GM12865 (cell line): Measurements from ENCODE around the gene MRM2.

Source experiments
- DNase-seq: peaks from one replicate; pipeline ENCODE4 v3.0.0; 2010; ENCODE audit warnings: low read depth
- H3K4me3 ChIP-seq: 2 replicates; pipeline ENCODE4 v1.5.1; 2011; ENCODE audit warnings: mild to moderate bottlenecking, low read depth, low read length, control low read depth
- CTCF ChIP-seq: IDR thresholded peaks from 2 replicates; pipeline ENCODE4 v1.5.1; 2011; ENCODE audit warnings: low read length, control low read depth, low read depth, inconsistent platforms; ENCODE audit not compliant: insufficient read depth; ENCODE audit errors: missing control alignments

MRM2 gene

GRCh38 chr7:2220954-2221353 is 21.1 kb downstream of the MRM2 start:
- no peak for DNase-seq
- TF ChIP-seq CTCF = no peak
- H3K4me3 ChIP-seq = no peak overlapping the region

GRCh38 chr7:2220506-2220905 is 21.5 kb downstream of the MRM2 start:
- no peak for TF ChIP-seq CTCF
- H3K4me3 ChIP-seq = no peak overlapping the region
- no peak for DNase-seq

GRCh38 chr7:2220030-2220429 is 22.0 kb downstream of the MRM2 start:
- no peak overlapping the region for H3K4me3 ChIP-seq
- no peak for DNase-seq
- TF ChIP-seq CTCF = no peak

GRCh38 chr7:2219606-2220005 is 22.4 kb downstream of the MRM2 start:
- H3K4me3 ChIP-seq = no peak overlapping the region
- no peak for TF ChIP-seq CTCF
- no peak for DNase-seq

- DNase-seq = no peak
- no peak overlapping the region for H3K4me3 ChIP-seq
- no peak for TF ChIP-seq CTCF
Observed at GRCh38 chr7:2219136-2219535, 22.9 kb downstream of the MRM2 start.

GRCh38 chr7:2218444-2218785 is 23.6 kb downstream of the MRM2 start:
- DNase-seq = no peak
- no peak for TF ChIP-seq CTCF
- no peak overlapping the region for H3K4me3 ChIP-seq

- DNase-seq = no peak
- no peak overlapping the region for H3K4me3 ChIP-seq
- TF ChIP-seq CTCF = no peak
Observed at GRCh38 chr7:2217716-2218443, 24.1 kb downstream of the MRM2 start.
